Activated T-helper 17 cell treated with anti-CD3 and anti-CD28 coated beads, Interleukin-2, amount 50 U/mL, for 72 hours (primary cell): ENCODE data around the gene ITPR1. TPM values are rescaled to one million over a fixed set of nuclear protein-coding genes. Genes with fewer than 3 reads are reported as not detected.

Source experiments
- ATAC-seq: fragments of 150-1000 bp; cut with Tn5 transposase; replicated peaks from 2 replicates; pipeline ENCODE4 v1.10.0; 2021; ENCODE audit warnings: mild to moderate bottlenecking, moderate library complexity
- H3K27ac Mint-ChIP-seq: one replicate; pipeline ENCODE4 v1.8.0; 2022; ENCODE audit warnings: mixed read lengths
- H3K27me3 Mint-ChIP-seq: one replicate; pipeline ENCODE4 v1.8.0; 2022; ENCODE audit warnings: mixed read lengths
- H3K36me3 Mint-ChIP-seq: one replicate; pipeline ENCODE4 v1.8.0; 2022; ENCODE audit warnings: low read depth, mild to moderate bottlenecking, mixed read lengths
- H3K4me1 Mint-ChIP-seq: one replicate; pipeline ENCODE4 v1.8.0; 2022; ENCODE audit warnings: mixed read lengths
- H3K4me3 Mint-ChIP-seq: one replicate; pipeline ENCODE4 v1.8.0; 2022; ENCODE audit warnings: mild to moderate bottlenecking, mixed read lengths
- H3K9me3 Mint-ChIP-seq: one replicate; pipeline ENCODE4 v1.8.0; 2022; ENCODE audit warnings: mixed read lengths
- total RNA-seq, 2 donors: library from RNA; stranded (reverse); gene quantifications; one replicate each; pipeline ENCODE4 v1.2.3, GENCODE V29; 2022

The ITPR1 gene
- total RNA-seq, 2 donors from 2014 or later = 78.5 to 84.6 TPM

DNA sequence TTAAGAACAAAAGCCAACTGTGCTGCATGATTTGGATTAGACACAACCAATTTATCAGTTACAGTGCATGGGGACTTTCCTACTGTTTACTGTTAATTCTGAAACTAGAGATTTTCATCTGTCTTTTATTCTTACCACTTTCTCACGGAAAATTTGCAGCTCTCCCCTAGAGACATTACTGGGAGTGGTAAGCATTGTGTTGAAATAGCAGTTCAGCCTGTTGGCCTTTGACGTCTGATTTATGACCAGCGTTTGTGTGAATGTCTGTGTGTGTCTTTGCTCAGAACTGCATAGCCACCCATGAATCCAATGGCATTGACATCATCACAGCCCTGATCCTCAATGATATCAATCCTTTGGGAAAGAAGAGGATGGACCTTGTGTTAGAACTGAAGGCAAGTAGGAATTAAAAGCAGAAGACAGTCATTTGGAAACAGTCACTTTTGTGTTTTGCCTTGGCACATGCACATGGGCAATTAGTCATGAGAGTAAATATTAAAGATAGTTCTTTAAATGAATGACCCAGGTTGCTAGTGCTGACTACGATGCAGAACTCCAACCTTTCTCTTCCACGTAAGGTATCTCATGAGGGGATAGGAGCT lies 283.9 kb downstream of the ITPR1 start:
- no peaks in the 10 kb centered on the region for H3K9me3 Mint-ChIP-seq
- H3K36me3 Mint-ChIP-seq = peaks cover 72% of the 10 kb centered on the region
- peak overlapping the region; percentile 61 for H3K4me3 Mint-ChIP-seq
- peaks cover 38% of the 10 kb centered on the region for H3K4me1 Mint-ChIP-seq
- peak; percentile 88 for ATAC-seq
- H3K27me3 Mint-ChIP-seq = no peaks in the 10 kb centered on the region
- peak overlapping the region; percentile 81 for H3K27ac Mint-ChIP-seq

DNA sequence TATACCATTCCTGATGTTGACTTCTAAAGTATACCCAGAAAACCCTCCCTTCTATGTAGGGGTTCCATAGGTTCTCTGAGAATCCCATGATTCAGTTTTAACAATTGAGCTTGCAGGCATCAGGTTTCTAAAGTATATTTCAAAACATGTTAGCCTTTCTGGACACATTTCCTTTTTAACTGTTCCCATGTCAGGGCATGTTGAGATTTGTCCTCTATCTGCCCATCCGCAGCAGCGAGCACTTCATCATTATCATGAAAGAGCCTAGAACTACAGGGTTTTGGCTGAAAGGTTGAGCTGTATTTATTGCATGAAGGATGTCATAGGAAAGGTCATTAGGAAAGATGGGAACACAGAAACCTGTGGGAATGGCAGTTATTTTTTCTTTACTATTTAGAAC lies 285.0 kb downstream of the ITPR1 start:
- Mint-ChIP-seq H3K4me3 (no peak overlapping the region), H3K27ac (peak overlapping the region; percentile 62), H3K9me3 (no peaks in the 10 kb centered on the region), H3K27me3 (no peaks in the 10 kb centered on the region), H3K4me1 (peaks cover 31% of the 10 kb centered on the region), H3K36me3 (peaks cover 75% of the 10 kb centered on the region)
- ATAC-seq = no peak

DNA sequence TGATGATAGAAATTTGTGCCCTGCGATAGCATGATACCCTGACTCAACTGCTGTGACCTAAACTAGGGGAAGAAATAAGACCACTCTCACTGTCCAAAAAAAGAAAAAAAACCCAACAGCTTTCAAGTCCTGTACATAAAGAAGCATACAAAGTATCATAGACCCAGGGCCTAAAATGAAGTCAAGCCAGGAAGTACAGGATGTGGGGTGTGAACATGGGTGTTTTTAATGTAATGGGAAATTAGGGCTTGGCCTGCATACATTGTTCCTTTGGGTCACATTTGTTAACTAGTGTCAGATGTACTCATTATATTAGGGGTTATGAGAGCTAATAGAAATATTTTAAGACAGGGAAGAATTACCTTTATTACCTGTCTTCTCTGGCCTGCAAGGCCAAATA lies 285.6 kb downstream of the ITPR1 start:
- Mint-ChIP-seq H3K4me3 (no peak overlapping the region), H3K9me3 (no peaks in the 10 kb centered on the region), H3K4me1 (peaks cover 27% of the 10 kb centered on the region), H3K27ac (peak overlapping the region; percentile 62), H3K27me3 (no peaks in the 10 kb centered on the region), H3K36me3 (peaks cover 75% of the 10 kb centered on the region)
- no peak for ATAC-seq

DNA sequence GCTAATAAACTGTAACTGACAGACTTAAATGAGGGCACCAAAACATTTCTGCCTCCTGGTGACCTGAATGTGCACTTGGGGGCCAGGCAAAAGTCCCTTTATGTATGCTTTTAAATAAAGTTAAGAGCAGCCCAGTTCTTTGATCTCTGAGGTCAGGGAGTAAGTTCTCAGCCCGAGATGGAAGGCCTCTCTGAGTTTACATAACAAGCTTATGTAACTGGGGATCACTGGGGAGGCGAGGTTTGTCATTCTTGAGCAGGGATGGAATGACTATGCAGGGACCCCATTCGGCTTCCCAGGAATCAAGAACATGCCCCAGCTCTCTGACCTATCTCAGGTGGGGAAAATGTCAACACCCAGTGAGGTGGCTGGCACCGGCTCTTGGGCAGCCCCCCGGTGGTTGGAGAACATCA lies 287.4 kb downstream of the ITPR1 start:
- Mint-ChIP-seq H3K4me3 (no peak overlapping the region), H3K4me1 (peaks cover 19% of the 10 kb centered on the region), H3K36me3 (peaks cover 77% of the 10 kb centered on the region)

DNA sequence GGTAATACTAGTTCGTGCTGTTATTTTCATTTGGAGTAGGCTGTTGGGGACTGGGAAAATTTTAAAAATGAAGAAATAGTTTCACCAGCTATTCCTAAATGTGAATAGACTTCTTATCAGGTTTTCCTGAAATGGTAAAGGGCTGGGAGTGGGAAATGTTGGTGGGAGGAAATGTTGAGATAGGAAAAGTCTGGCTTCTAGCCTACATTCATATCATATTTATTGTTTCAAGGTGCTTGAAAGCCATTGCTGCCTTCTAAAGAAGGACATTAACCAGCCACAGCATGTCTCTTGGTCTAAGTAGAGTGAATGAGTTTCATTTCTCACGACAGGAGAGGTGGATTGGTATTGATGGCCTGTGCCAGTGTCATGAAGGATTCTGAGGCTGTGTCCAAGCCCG lies 288.9 kb downstream of the ITPR1 start:
- Mint-ChIP-seq H3K4me1 (peaks cover 8% of the 10 kb centered on the region), H3K4me3 (no peak overlapping the region), H3K9me3 (no peaks in the 10 kb centered on the region), H3K27ac (no peak overlapping the region), H3K36me3 (peaks cover 81% of the 10 kb centered on the region), H3K27me3 (no peaks in the 10 kb centered on the region)
- no peak for ATAC-seq

More for the DNA sequence above, 287.4 kb downstream of the ITPR1 start:
- Mint-ChIP-seq H3K27ac (no peak overlapping the region), H3K9me3 (no peaks in the 10 kb centered on the region), H3K27me3 (no peaks in the 10 kb centered on the region)
- ATAC-seq = no peak

DNA sequence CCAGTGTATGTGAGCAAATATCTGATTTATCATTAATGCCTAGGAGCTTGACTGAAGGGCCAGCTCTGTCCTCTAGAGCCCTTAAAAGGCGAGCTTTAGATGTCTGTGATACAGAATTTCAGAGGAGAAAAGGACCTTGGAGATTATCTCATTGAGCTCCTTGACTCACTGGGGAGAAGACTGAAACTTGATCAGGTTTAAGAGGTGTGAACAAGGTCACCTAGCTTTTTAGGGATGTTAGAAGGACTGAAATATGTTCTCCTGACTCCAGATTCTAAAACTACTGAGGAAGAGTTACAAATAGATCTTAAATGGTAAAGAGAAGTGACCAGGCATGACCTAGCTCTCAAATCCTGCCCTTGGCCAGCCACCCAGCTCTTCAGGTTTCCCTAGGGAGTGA lies 292.4 kb downstream of the ITPR1 start:
- no peaks in the 10 kb centered on the region for H3K4me1 Mint-ChIP-seq
- ATAC-seq = no peak
- H3K36me3 Mint-ChIP-seq = peaks cover 80% of the 10 kb centered on the region
- H3K4me3 Mint-ChIP-seq = no peak overlapping the region
- peak overlapping the region; percentile 50 for H3K27ac Mint-ChIP-seq
- H3K9me3 Mint-ChIP-seq = no peaks in the 10 kb centered on the region
- H3K27me3 Mint-ChIP-seq = no peaks in the 10 kb centered on the region

DNA sequence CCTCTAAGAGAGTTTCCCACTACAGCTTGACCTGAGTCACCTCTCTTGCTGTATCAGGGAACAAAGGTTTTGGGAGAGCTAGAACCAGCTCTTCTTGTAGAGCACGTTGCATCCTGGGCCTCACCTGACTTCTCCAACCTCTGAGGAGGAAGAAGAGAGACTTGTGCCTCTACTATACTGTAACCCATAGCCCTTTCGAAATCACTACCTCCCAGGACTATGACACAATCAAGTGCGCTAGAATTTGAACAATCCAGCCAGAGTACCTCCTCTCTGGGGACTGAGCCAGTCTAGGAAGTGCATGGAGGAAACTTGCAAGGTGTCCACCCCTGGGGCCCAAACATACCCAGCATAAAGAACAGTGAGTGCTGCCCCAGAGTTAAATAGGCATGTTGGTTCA lies 293.3 kb downstream of the ITPR1 start:
- ATAC-seq = no peak
- H3K36me3 Mint-ChIP-seq = peaks cover 88% of the 10 kb centered on the region
- no peak overlapping the region for H3K4me3 Mint-ChIP-seq
- no peaks in the 10 kb centered on the region for H3K9me3 Mint-ChIP-seq
- H3K4me1 Mint-ChIP-seq = no peaks in the 10 kb centered on the region
- H3K27ac Mint-ChIP-seq = peak overlapping the region; percentile 50
- no peaks in the 10 kb centered on the region for H3K27me3 Mint-ChIP-seq

DNA sequence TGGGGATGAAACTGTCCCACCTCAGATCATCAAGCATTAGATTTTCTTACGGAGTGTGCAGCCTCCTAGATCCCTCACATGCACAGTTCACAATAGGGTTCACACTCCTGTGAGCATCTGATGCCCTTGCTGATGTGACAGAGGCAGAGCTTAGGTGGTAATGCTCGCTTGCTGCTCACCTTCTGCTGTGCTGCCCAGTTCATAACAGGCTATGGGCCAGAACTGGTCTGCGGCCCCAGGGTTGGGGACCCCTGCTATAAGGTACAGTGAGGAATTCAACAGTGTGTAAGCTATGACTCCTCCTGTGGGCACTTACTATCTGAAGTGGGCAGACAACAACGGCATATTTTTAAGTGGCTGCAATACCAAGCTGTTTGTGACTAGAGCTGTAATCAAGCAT lies 298.2 kb downstream of the ITPR1 start:
- ATAC-seq = no peak
- Mint-ChIP-seq H3K4me1 (no peaks in the 10 kb centered on the region), H3K27ac (no peak overlapping the region), H3K27me3 (no peaks in the 10 kb centered on the region), H3K36me3 (peaks cover 72% of the 10 kb centered on the region), H3K4me3 (no peak overlapping the region), H3K9me3 (no peaks in the 10 kb centered on the region)

DNA sequence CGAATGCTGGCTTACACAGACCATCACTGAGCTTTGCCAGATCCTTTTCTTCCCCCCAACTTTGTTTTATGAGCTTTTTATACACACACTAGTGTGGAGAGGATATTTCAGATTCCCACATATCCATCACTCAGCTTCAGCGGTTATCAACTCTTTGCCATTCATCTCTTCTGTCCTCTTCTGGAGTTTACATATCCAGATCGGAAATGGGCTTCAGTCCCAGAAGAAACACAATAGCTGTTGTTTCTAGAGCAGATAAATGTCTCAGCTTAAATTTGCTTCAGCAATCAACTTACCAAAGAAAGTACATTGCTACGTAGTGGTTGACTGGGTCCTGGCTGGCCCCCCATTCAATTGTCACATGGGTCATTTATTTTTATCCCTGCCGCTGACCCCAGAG lies 300.2 kb downstream of the ITPR1 start:
- H3K4me1 Mint-ChIP-seq = no peaks in the 10 kb centered on the region
- no peak overlapping the region for H3K27ac Mint-ChIP-seq
- no peak overlapping the region for H3K4me3 Mint-ChIP-seq
- no peaks in the 10 kb centered on the region for H3K27me3 Mint-ChIP-seq
- ATAC-seq = no peak
- no peaks in the 10 kb centered on the region for H3K9me3 Mint-ChIP-seq
- peaks cover 77% of the 10 kb centered on the region for H3K36me3 Mint-ChIP-seq

DNA sequence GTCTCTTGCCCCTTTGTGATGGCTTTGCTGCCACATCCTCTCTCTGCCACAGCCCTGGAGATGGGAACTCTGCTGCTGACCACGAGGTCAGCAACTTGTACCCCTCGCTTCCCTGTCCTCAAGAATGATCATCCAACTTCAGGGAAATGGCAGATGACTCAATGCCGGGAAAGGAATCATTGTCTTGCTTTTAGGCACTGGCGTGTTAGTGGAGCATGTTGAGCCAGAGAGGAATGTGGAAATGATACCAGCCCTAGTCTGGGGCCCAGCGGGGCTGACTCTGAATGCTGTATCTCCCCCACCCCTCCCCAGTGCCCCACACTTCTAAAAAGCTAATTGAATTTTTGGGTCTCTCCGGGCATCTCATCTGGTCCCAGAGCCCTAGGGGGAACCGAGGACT lies 301.2 kb downstream of the ITPR1 start:
- Mint-ChIP-seq H3K27me3 (no peaks in the 10 kb centered on the region), H3K36me3 (peaks cover 75% of the 10 kb centered on the region), H3K4me3 (no peak overlapping the region), H3K4me1 (no peaks in the 10 kb centered on the region), H3K27ac (peak overlapping the region; percentile 29), H3K9me3 (no peaks in the 10 kb centered on the region)
- no peak for ATAC-seq

DNA sequence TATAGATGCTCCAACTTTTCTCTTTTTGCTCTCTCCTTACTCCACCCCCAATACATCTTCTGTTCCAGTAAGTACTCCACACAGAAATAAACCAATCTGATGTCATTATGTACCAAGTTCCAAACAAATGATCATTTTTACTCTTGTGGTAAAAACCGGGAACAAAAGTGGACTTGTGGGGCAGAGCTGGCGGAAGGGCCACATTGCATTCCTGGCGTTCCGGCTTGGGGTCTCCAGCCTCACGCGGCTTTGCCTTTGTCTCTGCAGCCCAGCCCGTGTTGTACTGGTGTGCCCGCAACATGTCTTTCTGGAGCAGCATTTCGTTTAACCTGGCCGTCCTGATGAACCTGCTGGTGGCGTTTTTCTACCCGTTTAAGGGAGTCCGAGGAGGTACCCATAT lies 301.6 kb downstream of the ITPR1 start:
- Mint-ChIP-seq H3K27ac (no peak overlapping the region), H3K4me3 (no peak overlapping the region), H3K27me3 (no peaks in the 10 kb centered on the region), H3K9me3 (no peaks in the 10 kb centered on the region), H3K36me3 (peaks cover 75% of the 10 kb centered on the region), H3K4me1 (no peaks in the 10 kb centered on the region)
- no peak for ATAC-seq

DNA sequence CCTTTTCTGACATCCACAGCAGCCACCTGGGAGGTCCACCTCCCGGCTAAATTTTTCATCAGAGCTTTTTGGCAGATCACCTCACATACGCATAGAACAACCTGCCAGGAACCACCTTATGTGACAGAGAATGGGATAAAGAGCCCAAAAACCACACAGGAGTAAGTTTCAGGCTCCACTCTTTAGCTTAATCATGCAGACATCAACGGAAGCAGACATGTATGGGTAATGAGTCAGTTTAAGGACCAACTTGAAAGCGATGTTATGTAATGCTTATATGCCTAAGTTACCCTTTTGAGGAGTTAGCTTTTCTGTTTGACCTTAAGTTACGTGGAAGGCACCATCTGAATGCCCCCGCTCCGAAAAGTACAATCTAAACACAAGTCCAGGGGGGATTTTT lies 302.8 kb downstream of the ITPR1 start:
- Mint-ChIP-seq H3K27ac (no peak overlapping the region), H3K4me3 (no peak overlapping the region), H3K27me3 (no peaks in the 10 kb centered on the region), H3K9me3 (no peaks in the 10 kb centered on the region), H3K4me1 (peaks cover 4% of the 10 kb centered on the region), H3K36me3 (peaks cover 75% of the 10 kb centered on the region)
- peak; percentile 84 for ATAC-seq

DNA sequence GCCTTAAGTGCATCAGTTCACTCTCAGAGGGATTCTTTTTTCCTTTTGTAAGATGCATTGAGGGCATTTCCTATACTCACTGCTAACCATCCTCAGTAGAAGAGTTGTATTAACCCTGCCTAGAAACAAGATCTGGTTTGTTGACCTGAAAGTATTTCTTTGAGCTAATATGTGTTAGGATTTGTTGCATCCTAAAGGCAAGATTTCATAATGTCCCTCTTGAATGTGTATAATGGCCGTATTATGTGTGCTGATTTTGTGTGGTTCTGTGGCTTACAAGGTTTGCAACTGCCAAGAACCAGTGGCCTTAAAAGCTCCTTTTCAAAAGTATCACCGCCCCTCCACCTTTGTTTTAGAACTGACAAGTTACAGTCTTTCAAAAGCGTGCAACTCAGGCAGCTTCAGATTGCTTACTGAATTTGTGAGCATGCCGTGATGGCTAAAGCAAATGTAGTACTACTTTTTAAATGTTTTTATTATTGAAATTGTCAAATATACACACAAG lies 304.1 kb downstream of the ITPR1 start:
- Mint-ChIP-seq H3K36me3 (peaks cover 74% of the 10 kb centered on the region), H3K9me3 (no peaks in the 10 kb centered on the region), H3K27ac (no peak overlapping the region), H3K4me1 (peaks cover 11% of the 10 kb centered on the region), H3K27me3 (no peaks in the 10 kb centered on the region), H3K4me3 (no peak overlapping the region)
- ATAC-seq = no peak

DNA sequence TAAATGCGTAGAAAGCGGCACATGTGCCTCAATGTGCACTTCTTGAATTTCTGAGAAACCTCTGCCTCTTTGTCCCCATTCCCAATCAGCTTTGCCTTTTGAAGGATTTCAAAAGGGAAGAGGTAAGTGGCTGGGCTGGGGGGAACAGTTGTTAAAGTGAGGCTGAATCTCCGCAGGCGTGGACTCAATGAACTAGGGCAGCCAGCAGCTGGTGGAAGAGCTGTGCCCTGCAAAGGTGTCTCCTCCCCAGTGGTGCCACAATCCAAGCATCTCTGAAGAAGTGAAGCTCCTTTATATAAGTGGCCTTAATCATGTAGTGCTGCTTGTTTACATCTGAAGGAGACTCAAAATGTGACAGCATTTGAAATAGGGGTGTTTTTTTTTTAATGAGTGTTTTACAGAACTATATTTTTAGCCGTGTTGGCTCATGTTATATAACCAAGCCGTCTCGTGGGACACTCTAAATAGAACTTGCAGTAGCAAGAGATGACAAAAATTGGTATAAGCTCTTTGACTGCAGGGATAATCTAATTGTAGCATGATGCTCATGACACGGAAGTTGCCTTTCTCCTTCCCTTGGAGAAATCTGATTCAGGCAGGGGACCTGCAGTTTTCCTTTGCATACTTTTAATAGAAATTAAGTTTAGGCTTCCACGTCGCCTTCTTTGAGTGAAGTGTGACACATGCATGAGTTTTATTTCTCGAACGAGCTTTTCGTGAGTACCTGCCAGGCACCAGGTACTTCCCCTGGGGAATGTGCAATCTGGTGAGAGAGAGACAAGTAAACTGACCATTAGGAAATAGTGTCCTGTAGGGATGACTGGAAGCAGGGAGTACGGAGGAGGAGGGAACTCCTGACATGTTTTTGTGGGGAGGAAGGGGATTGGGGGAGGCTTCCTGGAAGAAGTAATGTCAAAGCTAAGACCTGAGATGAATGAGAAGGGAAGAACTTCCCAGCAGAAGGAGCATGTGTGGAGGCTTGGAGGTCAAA lies 306.4 kb downstream of the ITPR1 start:
- Mint-ChIP-seq H3K36me3 (peaks cover 81% of the 10 kb centered on the region), H3K27me3 (no peaks in the 10 kb centered on the region), H3K27ac (no peak overlapping the region), H3K4me3 (no peak overlapping the region), H3K9me3 (no peaks in the 10 kb centered on the region), H3K4me1 (peaks cover 25% of the 10 kb centered on the region)
- ATAC-seq = no peak

DNA sequence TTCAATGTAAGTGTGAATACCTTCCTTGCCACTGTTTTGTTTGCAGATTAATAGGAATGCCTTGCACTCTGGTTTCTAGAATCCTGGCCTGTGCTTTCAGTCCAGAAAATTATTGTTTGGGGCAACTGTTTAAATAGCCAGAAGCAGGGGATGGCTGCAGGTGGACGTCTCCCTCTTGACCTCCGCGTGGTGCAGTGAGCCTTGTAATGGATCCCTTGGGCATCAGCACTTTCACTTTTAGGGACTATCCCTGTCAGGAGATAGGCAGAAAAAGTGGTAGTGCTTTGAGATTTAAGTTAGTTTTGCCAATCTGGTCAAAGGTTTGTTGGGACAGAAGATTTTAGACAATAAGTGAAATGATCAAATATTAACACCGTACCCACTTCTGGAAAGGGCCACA lies 307.4 kb downstream of the ITPR1 start:
- no peaks in the 10 kb centered on the region for H3K27me3 Mint-ChIP-seq
- peak overlapping the region; percentile 53 for H3K27ac Mint-ChIP-seq
- H3K4me3 Mint-ChIP-seq = no peak overlapping the region
- ATAC-seq = no peak
- no peaks in the 10 kb centered on the region for H3K9me3 Mint-ChIP-seq
- H3K36me3 Mint-ChIP-seq = peaks cover 86% of the 10 kb centered on the region
- H3K4me1 Mint-ChIP-seq = peaks cover 34% of the 10 kb centered on the region
